Sigmoid colon (tissue), 7 donors: ENCODE measurements around the gene TSR3. TPM values are rescaled to one million over a fixed set of nuclear protein-coding genes. Genes with fewer than 3 reads are reported as not detected.
A peak's percentile ranks its signal among the peaks of the same experiment; 100 is the strongest.

Experiments
- DNase-seq: peaks from one replicate; pipeline ENCODE4 v3.0.0-alpha.2; 2019
- H3K27ac ChIP-seq, 4 donors: fragments of 200-600 bp; sonication (generic); one replicate each; pipeline ENCODE4 v1.5.1; 2016 to 2019; ENCODE audit warnings: mild to moderate bottlenecking in 1 of 4
- H3K27me3 ChIP-seq, 3 donors: fragments of 200-600 bp; sonication (generic); one replicate each; pipeline ENCODE4 v1.5.1; 2019; ENCODE audit warnings: mild to moderate bottlenecking in 1 of 3
- H3K36me3 ChIP-seq, 4 donors: fragments of 200-600 bp; sonication (generic); one replicate each; pipeline ENCODE4 v1.5.1; 2016 to 2019
- H3K4me1 ChIP-seq, 4 donors: fragments of 200-600 bp; sonication (generic); one replicate each; pipeline ENCODE4 v1.5.1; 2017 to 2019
- H3K4me3 ChIP-seq, 4 donors: fragments of 200-600 bp; sonication (generic); one replicate each; pipeline ENCODE4 v1.5.1; 2017 to 2019; ENCODE audit warnings: mild to moderate bottlenecking in 2 of 4, moderate library complexity in 1 of 4
- H3K9me3 ChIP-seq, 4 donors: fragments of 200-600 bp in 3 of 4; sonication (generic) in 3 of 4; one replicate each; pipeline versions ENCODE4 v1.5.1 to v1.6.1; 2013 to 2019
- EP300 ChIP-seq, 4 donors: sonication (generic); formaldehyde crosslinking; IDR thresholded peaks; one replicate each; pipeline ENCODE4 v1.6.1; 2017; ENCODE audit warnings: antibody characterized with exemption in 4 of 4
- POLR2A ChIP-seq, 2 donors: fragments of 450-650 bp; IDR thresholded peaks; one replicate each; pipeline ENCODE4 v1.6.1; 2016; ENCODE audit warnings: antibody characterized with exemption in 2 of 2, mild to moderate bottlenecking in 2 of 2, moderate library complexity in 2 of 2
- POLR2AphosphoS5 ChIP-seq, 4 donors: sonication (generic); formaldehyde crosslinking; IDR thresholded peaks; one replicate each; pipeline ENCODE4 v1.6.1; 2017; ENCODE audit warnings: antibody characterized with exemption in 4 of 4
- WGBS, 2 donors: extraction: QIAGEN DNeasy Blood & Tissue Kit; methylation state at CpG; one replicate each; pipeline ENCODE4 v1.1.7; 2013; 5-methylcytosine and 5-hydroxymethylcytosine counted together
- intact Hi-C: fragments of 100-400 bp; cut with DNase I; formaldehyde crosslinking; loops from one replicate; pipeline ENCODE4 v1.15.1; 2023
- polyA plus RNA-seq, 3 donors: library from polyadenylated mRNA; stranded (reverse); fragments of 200-250 nt; gene quantifications; one replicate each; pipeline ENCODE4 v1.2.3, GENCODE V29; 2013
- total RNA-seq, 4 donors: library from RNA; depleted of rRNA; stranded (reverse); fragments of >200 nt; gene quantifications; one replicate each; pipeline ENCODE4 v1.1.0, GENCODE V29; 2016
- TF ChIP-seq, protein P1 (sequence below), 4 experiments: fragments of 450-650 bp in 3 of 4; fragments of 200-600 bp in 1 of 4; IDR thresholded peaks; one replicate each; pipeline ENCODE4 v1.5.1; 2016 to 2019; ENCODE audit warnings: antibody characterized with exemption in 4 of 4, mild to moderate bottlenecking in 3 of 4, moderate library complexity in 2 of 4
- donor health status: healthy with polysubstance abuse.
- donor health status: Bipolar disorder and iron deficiency.
- donor health status: healthy.

The TSR3 gene
- total and polyA plus RNA-seq, 7 donors: 59.0 to 107 (median 83.4) TPM

DNA sequence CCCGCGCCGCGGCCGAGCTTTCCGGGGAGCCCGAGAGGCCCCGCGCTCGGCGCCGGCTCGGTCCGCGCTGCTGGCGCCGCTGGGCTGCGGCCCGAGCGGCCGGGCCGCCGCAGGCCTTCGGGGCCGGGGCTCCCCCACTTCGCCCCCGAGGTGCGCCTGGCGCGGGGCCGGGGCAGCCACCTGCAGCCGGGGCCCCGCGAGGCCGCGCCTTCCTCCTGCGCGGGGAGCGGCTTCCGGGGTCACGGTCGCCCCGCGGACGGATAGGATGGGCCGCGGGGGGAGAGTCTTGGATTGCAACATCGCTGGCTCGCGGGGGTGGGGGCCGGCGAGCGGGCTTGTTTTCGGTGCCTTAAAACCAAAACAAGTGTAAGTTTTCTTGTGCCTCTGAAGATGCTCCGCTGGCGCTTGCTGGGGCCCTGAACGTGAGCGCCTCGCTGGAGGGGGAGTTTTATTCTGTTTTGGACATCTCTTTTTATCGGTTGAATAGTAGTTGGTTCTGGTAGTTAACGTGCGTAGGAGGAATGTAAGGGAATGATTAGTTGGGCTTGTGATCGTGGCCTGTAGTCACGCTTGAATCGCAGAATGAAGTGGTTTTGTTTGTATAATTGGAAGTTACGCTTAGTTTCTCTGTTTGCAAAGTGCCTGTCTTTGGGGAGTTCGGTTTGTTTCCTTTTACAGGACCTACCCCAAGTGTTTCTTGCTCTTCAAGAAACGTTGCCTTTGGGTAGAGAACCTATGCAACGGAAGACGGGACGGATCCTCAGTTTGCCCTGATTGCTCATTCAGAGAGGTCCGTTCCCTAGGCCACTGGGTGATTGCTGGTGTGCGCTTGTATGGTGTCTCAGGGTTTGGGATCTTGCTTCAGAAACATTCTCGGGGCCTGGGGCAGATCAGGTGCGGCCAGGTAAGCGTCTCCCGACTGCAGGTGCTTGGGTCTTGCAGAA lies 41.5 kb downstream of the TSR3 start:
- peak in 1 of 4 donors; percentile 24 for TF ChIP-seq POLR2AphosphoS5 (IDR thresholded peaks at IDR 0.05)
- no peak for TF ChIP-seq EP300 (IDR thresholded peaks at IDR 0.05)
- Histone ChIP-seq H3K4me3 (peak overlapping the region; percentile 72 to 84 (median 76)), H3K9me3 (no peaks in the 10 kb centered on the region), H3K27ac (peak overlapping the region; percentile 78 to 94 (median 90)), H3K4me1 (peaks cover 0 to 49% (median 43%) of the 10 kb centered on the region in 4 donors), H3K36me3 (peaks cover 13 to 25% (median 15%) of the 10 kb centered on the region in 4 donors), H3K27me3 (no peaks in the 10 kb centered on the region)
- DNase-seq: peak; percentile 89
- 1% methylated on average over 77 of the region's 77 CpGs for WGBS, 2 donors
- intact Hi-C loops: loop anchor here (2.0 to 5.0 kb wide), 3 partner anchors 42 to 957 kb away; partner anchors contain the start of genes GNPTG, RNPS1 and TSR3

DNA sequence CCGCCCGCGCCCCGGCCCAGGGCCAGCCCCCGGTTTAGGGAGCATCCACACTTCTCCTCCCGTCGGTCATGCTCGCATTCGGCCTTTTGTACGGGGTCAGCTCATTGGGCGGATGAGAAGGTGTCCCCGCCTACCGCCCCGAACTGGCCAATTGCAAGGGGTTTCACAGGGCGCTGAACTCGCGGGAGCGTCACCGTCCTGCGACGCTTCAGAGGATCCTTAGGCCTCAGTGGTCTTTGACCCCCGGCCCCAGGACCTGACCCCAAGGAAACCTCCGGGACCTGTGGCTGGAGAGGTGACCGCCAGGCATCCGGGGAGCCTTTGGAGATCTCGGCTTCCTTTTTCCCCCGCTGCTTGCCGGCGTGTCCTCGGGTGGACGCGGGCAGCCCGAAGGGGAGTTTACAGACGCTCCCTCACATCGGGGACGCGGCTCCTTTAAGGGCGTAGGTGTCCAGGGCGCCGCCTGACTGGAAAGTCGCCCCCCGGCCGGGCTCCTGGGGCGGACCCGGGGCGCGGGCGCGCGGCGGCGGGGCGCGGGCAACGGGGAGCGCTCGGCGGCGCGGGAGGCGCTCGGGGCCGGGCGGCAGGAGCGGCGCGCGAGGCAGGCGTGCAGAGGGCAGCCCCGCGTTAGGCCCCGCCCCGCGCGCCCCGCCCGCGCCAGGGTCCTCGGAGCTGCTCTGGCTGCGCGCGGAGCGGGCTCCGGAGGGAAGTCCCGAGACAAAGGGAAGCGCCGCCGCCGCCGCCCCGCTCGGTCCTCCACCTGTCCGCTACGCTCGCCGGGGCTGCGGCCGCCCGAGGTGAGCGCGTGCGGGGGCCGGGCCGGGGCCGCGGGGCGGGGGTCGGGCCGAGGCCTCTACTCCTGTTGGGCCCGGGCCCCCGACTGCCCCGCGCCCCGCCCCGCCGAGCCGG lies 42.4 kb downstream of the TSR3 start, which contains the start of gene UBE2I:
TSS of gene UBE2I (plus strand) at position 660 of the 909 bp plus-strand sequence. CDS start 4,395 bp downstream, outside the sequence.
- Histone ChIP-seq H3K9me3 (no peaks in the 10 kb centered on the region), H3K36me3 (peaks cover 4 to 16% (median 6%) of the 10 kb centered on the region in 4 donors), H3K27me3 (peaks cover 0 to 1% (median 0%) of the 10 kb centered on the region in 3 donors), H3K4me3 (peak within 1 kb of the TSS; percentile 72 to 84 (median 76)), H3K4me1 (peaks cover 0 to 40% (median 39%) of the 10 kb centered on the region in 4 donors), H3K27ac (peak within 1 kb of the TSS; percentile 88 to 95 (median 94))
- DNase-seq: peak; percentile 98
- TF ChIP-seq POLR2A (IDR thresholded peaks at IDR 0.05) (no peak), POLR2AphosphoS5 (IDR thresholded peaks at IDR 0.05) (peak; percentile 62 to 87 (median 78))
- 0 to 1% methylated on average over 117 of the region's 117 CpGs for WGBS, 2 donors
- intact Hi-C loops: loop anchor here (2.0 to 5.0 kb wide), 2 partner anchors 100 to 958 kb away; partner anchors contain the start of gene RNPS1

DNA sequence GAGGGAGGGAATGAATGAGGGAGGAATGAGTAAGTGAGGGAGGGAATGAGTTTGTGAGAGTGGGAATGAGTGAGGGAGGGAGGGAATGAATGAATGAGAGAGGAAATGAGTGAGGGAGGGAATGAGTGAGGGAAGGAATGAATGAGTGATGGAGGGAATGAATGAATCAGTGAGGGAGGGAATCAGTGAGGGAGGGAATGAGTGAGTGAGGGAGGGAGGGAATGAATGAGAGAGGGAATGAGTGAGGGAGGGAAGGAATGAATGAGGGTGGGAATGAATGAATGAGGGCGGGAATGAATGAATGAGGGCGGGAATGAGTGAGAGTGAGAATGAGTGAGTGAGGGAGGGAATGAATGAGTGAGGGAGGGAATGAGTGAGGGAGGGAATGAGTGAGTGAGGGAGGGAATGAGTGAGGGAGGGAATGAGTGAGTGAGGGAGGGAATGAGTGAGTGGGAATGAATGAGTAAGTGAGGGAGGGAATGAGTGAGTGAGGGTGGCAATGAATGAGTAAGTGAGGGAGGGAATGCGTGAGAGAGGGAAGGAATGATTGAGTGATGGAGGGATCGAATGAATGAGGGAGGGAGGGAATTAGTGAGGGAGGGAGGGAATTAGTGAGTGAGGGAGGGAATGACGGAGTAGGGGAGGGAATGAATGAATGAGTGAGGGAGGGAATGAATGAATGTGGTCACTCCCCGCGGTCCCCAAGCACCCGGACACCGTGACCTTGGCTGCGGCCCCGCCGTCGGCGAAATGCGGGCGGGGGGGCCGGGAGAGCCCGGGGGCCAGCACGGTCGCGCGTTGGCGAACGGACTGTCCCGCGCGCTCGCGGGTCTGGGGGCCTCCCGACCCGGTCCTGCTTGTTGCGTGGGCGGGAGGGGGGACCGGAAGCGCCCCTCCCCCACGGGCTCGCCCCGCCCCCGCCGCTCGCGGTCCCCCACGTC lies 43.4 kb downstream of the TSR3 start:
- Histone ChIP-seq H3K27me3 (peaks cover 0 to 10% (median 0%) of the 10 kb centered on the region in 3 donors), H3K9me3 (no peaks in the 10 kb centered on the region), H3K4me1 (peaks cover 0 to 32% (median 30%) of the 10 kb centered on the region in 4 donors), H3K4me3 (peak overlapping the region; percentile 58 to 84 (median 73)), H3K27ac (peak overlapping the region; percentile 88 to 95 (median 94)), H3K36me3 (peaks cover 0 to 10% (median 0%) of the 10 kb centered on the region in 4 donors)
- intact Hi-C loops: loop anchor here (2.0 to 5.0 kb wide), 2 partner anchors 100 to 959 kb away; partner anchors contain the start of gene RNPS1
- 4% methylated on average over 42 of the region's 43 CpGs for WGBS, 2 donors
- TF ChIP-seq POLR2AphosphoS5 (IDR thresholded peaks at IDR 0.05) (no peak), POLR2A (IDR thresholded peaks at IDR 0.05) (no peak), EP300 (IDR thresholded peaks at IDR 0.05) (no peak)
- TF ChIP-seq, protein P1, sequence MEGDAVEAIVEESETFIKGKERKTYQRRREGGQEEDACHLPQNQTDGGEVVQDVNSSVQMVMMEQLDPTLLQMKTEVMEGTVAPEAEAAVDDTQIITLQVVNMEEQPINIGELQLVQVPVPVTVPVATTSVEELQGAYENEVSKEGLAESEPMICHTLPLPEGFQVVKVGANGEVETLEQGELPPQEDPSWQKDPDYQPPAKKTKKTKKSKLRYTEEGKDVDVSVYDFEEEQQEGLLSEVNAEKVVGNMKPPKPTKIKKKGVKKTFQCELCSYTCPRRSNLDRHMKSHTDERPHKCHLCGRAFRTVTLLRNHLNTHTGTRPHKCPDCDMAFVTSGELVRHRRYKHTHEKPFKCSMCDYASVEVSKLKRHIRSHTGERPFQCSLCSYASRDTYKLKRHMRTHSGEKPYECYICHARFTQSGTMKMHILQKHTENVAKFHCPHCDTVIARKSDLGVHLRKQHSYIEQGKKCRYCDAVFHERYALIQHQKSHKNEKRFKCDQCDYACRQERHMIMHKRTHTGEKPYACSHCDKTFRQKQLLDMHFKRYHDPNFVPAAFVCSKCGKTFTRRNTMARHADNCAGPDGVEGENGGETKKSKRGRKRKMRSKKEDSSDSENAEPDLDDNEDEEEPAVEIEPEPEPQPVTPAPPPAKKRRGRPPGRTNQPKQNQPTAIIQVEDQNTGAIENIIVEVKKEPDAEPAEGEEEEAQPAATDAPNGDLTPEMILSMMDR (IDR thresholded peaks at IDR 0.05): no peak
- no peak for DNase-seq

DNA sequence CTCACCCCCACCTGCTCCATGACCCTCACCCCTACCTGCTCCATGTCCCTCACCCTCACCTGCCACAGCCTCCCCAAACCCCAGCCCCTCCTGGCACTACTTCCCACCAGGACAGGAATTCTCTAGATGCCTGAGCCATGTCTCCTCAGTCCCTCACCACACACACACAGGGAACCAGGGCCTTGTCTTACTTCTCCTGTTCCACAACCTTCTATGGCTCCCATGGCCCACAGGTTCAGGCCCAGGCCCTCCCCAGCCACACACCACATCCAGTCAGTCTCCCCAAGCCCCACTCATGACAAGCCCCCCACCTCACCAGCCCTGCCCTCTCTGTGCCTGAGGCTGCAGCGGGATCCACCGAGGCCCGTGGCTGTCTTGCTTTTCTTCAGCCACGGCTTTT lies 45.3 kb downstream of the TSR3 start:
- Histone ChIP-seq H3K27ac (no peak overlapping the region), H3K4me3 (no peak overlapping the region), H3K4me1 (peaks cover 0 to 13% (median 11%) of the 10 kb centered on the region in 4 donors), H3K27me3 (peaks cover under 1 to 30% (median 16%) of the 10 kb centered on the region in 3 donors), H3K9me3 (no peaks in the 10 kb centered on the region), H3K36me3 (no peaks in the 10 kb centered on the region)
- WGBS, 2 donors: 69% methylated on average over 4 of the region's 4 CpGs
- TF ChIP-seq, protein P1 (IDR thresholded peaks at IDR 0.05): no peak
- no peak for TF ChIP-seq EP300 (IDR thresholded peaks at IDR 0.05)
- no peak for TF ChIP-seq POLR2AphosphoS5 (IDR thresholded peaks at IDR 0.05)
- TF ChIP-seq POLR2A (IDR thresholded peaks at IDR 0.05): no peak
- no peak for DNase-seq
- intact Hi-C loops: loop anchor here (5.0 kb wide), 1 partner anchor 961 kb away; the partner anchor contains the start of gene RNPS1
